SK-N-SH treated with all-trans-retinoic acid at 6 μM for 48 hours (cell line): ENCODE data around the gene CCDC154.

Experiments
- ATAC-seq: fragments of 200-7000 bp; cut with Tn5 transposase; 3 replicates; pipeline ENCODE4 v1.9.1; 2020; ENCODE audit warnings: mild to moderate bottlenecking, moderate library complexity
- ARNTL ChIP-seq: fragments of 450-650 bp; formaldehyde crosslinking; IDR thresholded peaks from 2 replicates; pipeline ENCODE4 v1.5.0; 2020; ENCODE audit warnings: low read depth, mild to moderate bottlenecking, moderate library complexity, borderline replicate concordance
- BACH2 ChIP-seq: fragments of 250-450 bp; sonication (Bioruptor Pico); IDR thresholded peaks from 2 replicates; pipeline ENCODE4 v1.9.0; 2021; ENCODE audit warnings: mild to moderate bottlenecking, borderline replicate concordance
- CSDC2 ChIP-seq: fragments of 250-450 bp; sonication (Bioruptor Pico); IDR thresholded peaks from 2 replicates; pipeline ENCODE4 v1.5.0; 2020; ENCODE audit warnings: mild to moderate bottlenecking, moderate library complexity
- CSRNP3 ChIP-seq: fragments of 250-450 bp; sonication (Bioruptor Pico); IDR thresholded peaks from 2 replicates; pipeline ENCODE4 v1.5.1; 2021; ENCODE audit warnings: mild to moderate bottlenecking, moderate library complexity
- ESRRG ChIP-seq: fragments of 250-450 bp; sonication (Bioruptor Pico); IDR thresholded peaks from 2 replicates; pipeline ENCODE4 v1.6.1; 2021; ENCODE audit warnings: mild to moderate bottlenecking
- GLIS3 ChIP-seq: fragments of 250-450 bp; sonication (Bioruptor Pico); IDR thresholded peaks from 2 replicates; pipeline ENCODE4 v1.5.0; 2020; ENCODE audit warnings: mild to moderate bottlenecking, moderate library complexity
- OSR1 ChIP-seq: fragments of 250-450 bp; sonication (Bioruptor Pico); IDR thresholded peaks from 2 replicates; pipeline ENCODE4 v1.8.0; 2022; ENCODE audit warnings: moderate library complexity, mild to moderate bottlenecking, inconsistent platforms
- POU6F1 ChIP-seq: fragments of 250-450 bp; sonication (Bioruptor Pico); IDR thresholded peaks from 2 replicates; pipeline ENCODE4 v1.8.0; 2021; ENCODE audit warnings: low read depth, mild to moderate bottlenecking, moderate library complexity, borderline replicate concordance
- PPARA ChIP-seq: fragments of 250-450 bp; sonication (Bioruptor Pico); IDR thresholded peaks from 2 replicates; pipeline ENCODE4 v1.5.0; 2020; ENCODE audit warnings: mild to moderate bottlenecking, borderline replicate concordance
- RARB ChIP-seq: fragments of 250-450 bp; sonication (Bioruptor Pico); IDR thresholded peaks from 2 replicates; pipeline ENCODE4 v1.8.0; 2021; ENCODE audit warnings: mild to moderate bottlenecking, moderate library complexity
- SNAI2 ChIP-seq: fragments of 250-450 bp; sonication (Bioruptor Pico); IDR thresholded peaks from 2 replicates; pipeline ENCODE4 v1.5.0; 2020; ENCODE audit warnings: mild to moderate bottlenecking, moderate library complexity
- TOX ChIP-seq: fragments of 250-450 bp; sonication (Bioruptor Pico); IDR thresholded peaks from 2 replicates; pipeline ENCODE4 v1.8.0; 2021; ENCODE audit warnings: mild to moderate bottlenecking, moderate library complexity, borderline replicate concordance
- TSHZ2 ChIP-seq: fragments of 250-450 bp; sonication (Bioruptor Pico); IDR thresholded peaks from 2 replicates; pipeline ENCODE4 v1.5.0; 2020; ENCODE audit warnings: mild to moderate bottlenecking, moderate library complexity
- ZC3H10 ChIP-seq: fragments of 250-450 bp; sonication (Bioruptor Pico); IDR thresholded peaks from 2 replicates; pipeline ENCODE4 v1.5.1; 2021; ENCODE audit warnings: mild to moderate bottlenecking, moderate library complexity
- ZFP3 ChIP-seq: fragments of 250-450 bp; sonication (Bioruptor Pico); IDR thresholded peaks from 2 replicates; pipeline ENCODE4 v1.5.0; 2020; ENCODE audit warnings: mild to moderate bottlenecking, moderate library complexity
- ZFP30 ChIP-seq: fragments of 450-650 bp; formaldehyde crosslinking; IDR thresholded peaks from 2 replicates; pipeline ENCODE4 v1.5.0; 2022; ENCODE audit warnings: mild to moderate bottlenecking, moderate library complexity
- ZNF70 ChIP-seq: fragments of 450-650 bp; formaldehyde crosslinking; IDR thresholded peaks from 2 replicates; pipeline ENCODE4 v1.5.0; 2020; ENCODE audit warnings: mild to moderate bottlenecking, moderate library complexity
- ZNF8 ChIP-seq: fragments of 450-650 bp; formaldehyde crosslinking; IDR thresholded peaks from 2 replicates; pipeline ENCODE4 v1.5.0; 2020; ENCODE audit warnings: mild to moderate bottlenecking, moderate library complexity
- TF ChIP-seq, protein P1 (sequence below): fragments of 250-450 bp; sonication (Bioruptor Pico); IDR thresholded peaks from 2 replicates; pipeline ENCODE4 v1.5.1; 2020; ENCODE audit warnings: low read depth, mild to moderate bottlenecking, moderate library complexity

The CCDC154 gene

GRCh38 chr16:1426734-1427471 is 17.5 kb downstream of the CCDC154 start (continued):
- TF ChIP-seq POU6F1 (CRISPR knock-in tag) (no peak), BACH2 (CRISPR knock-in tag) (no peak), GLIS3 (CRISPR knock-in tag) (no peak), SNAI2 (CRISPR knock-in tag) (no peak), ZNF70 (CRISPR knock-in tag) (no peak), OSR1 (CRISPR knock-in tag) (no peak), ZFP3 (CRISPR knock-in tag) (no peak), ZNF8 (CRISPR knock-in tag) (no peak)

DNA sequence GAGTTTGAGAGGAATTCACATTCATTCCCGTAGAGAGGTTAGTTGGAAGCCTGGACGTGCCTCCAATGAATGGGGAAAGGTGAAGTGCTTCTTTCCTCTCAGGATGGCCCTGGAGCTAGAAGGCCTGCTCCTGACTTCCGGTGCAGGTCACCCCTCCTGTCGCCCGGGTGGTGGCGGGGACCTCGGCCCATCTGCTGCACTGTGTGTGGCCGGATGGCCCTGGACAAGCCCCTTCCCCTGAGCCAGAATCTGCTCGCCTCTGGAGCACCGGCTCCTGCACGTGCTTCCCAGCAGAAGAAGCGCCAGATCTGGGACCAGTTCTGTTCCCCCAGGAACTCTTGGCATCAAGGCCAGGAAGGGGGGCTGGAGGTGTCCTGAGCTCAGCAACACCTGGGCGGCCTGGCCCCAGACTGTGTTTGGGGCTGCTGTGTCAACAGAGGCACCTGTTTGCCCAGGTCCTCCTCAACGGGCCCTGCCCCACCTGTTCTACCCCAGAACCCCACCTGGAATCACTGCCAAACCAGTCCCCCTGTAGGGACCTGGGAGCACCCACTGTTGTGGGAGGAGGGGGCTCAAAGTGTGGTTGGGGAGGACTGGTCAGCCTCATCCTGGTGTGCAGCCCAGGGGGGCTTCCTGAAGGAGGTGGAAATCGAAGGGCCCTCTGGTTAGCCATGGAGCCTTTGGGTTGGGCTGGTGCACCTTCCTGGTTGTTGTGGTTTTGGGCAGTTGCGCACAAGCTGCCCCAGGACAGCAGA is 18.6 kb downstream of the CCDC154 start:
- TF ChIP-seq ZNF8 (CRISPR knock-in tag) (no peak), ZNF70 (CRISPR knock-in tag) (no peak), RARB (CRISPR knock-in tag) (no peak), TSHZ2 (no peak), OSR1 (CRISPR knock-in tag) (no peak), ZFP30 (CRISPR knock-in tag) (no peak), POU6F1 (CRISPR knock-in tag) (no peak), PPARA (CRISPR knock-in tag) (no peak), ARNTL (CRISPR knock-in tag) (no peak), ZFP3 (CRISPR knock-in tag) (no peak), TOX (CRISPR knock-in tag) (no peak), CSDC2 (CRISPR knock-in tag) (no peak), ESRRG (CRISPR knock-in tag) (no peak), CSRNP3 (CRISPR knock-in tag) (no peak)
- TF ChIP-seq, protein P1, sequence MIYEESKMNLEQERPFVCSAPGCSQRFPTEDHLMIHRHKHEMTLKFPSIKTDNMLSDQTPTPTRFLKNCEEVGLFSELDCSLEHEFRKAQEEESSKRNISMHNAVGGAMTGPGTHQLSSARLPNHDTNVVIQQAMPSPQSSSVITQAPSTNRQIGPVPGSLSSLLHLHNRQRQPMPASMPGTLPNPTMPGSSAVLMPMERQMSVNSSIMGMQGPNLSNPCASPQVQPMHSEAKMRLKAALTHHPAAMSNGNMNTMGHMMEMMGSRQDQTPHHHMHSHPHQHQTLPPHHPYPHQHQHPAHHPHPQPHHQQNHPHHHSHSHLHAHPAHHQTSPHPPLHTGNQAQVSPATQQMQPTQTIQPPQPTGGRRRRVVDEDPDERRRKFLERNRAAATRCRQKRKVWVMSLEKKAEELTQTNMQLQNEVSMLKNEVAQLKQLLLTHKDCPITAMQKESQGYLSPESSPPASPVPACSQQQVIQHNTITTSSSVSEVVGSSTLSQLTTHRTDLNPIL (CRISPR knock-in tag): no peak
- no peak for ATAC-seq

GRCh38 chr16:1424028-1424427 is 20.3 kb downstream of the CCDC154 start:
- ATAC-seq: no peak
- TF ChIP-seq ZFP30 (CRISPR knock-in tag) (no peak), ZC3H10 (CRISPR knock-in tag) (no peak), TSHZ2 (no peak), GLIS3 (CRISPR knock-in tag) (no peak), PPARA (CRISPR knock-in tag) (no peak)
